ENCODE results near the gene ADAT3. TPM values are rescaled to one million over a fixed set of nuclear protein-coding genes. Genes with fewer than 3 reads are reported as not detected.
"Not testable (repeated sequence)": the region's sequence is repeated elsewhere in the genome, so short reads cannot be mapped to it uniquely, and the experiment has no call there.

Gene ADAT3
- total RNA-seq, 1 donor from 2014 or later = 8.4 TPM

GRCh38 chr19:1882089-1882785 lies 23.0 kb upstream of the ADAT3 start:
- Mint-ChIP-seq H3K4me3 (peak overlapping the region; percentile 99), H3K27ac (peak overlapping the region; percentile 99), H3K4me1 (ENCODE audit: low read depth) (peaks cover 28% of the 10 kb centered on the region), H3K27me3 (ENCODE audit: insufficient read depth) (no peaks in the 10 kb centered on the region), H3K36me3 (ENCODE audit: low read depth) (peaks cover 14% of the 10 kb centered on the region), H3K9me3 (no peaks in the 10 kb centered on the region)
- intact Hi-C loops (cut with micrococcal nuclease) = loop anchor here (1.0 kb wide), 2 partner anchors 15 to 18 kb away; no protein-coding TSS in a partner anchor
- DNase-seq (ENCODE audit: low spot score) = peak; percentile 74

GRCh38 chr19:1882786-1883692 lies 22.2 kb upstream of the ADAT3 start:
- intact Hi-C loops (cut with micrococcal nuclease) = loop anchor here (1.0 kb wide), 2 partner anchors 14 to 19 kb away; no protein-coding TSS in a partner anchor
- Mint-ChIP-seq H3K27ac (peak overlapping the region; percentile 99), H3K4me3 (peak overlapping the region; percentile 99), H3K36me3 (ENCODE audit: low read depth) (peaks cover 14% of the 10 kb centered on the region), H3K4me1 (ENCODE audit: low read depth) (peaks cover 28% of the 10 kb centered on the region), H3K9me3 (no peaks in the 10 kb centered on the region), H3K27me3 (ENCODE audit: insufficient read depth) (no peaks in the 10 kb centered on the region)
- no peak for DNase-seq (ENCODE audit: low spot score)

GRCh38 chr19:1883784-1884183 lies 21.4 kb upstream of the ADAT3 start:
- Mint-ChIP-seq H3K36me3 (ENCODE audit: low read depth) (peaks cover 14% of the 10 kb centered on the region), H3K4me3 (peak overlapping the region; percentile 99), H3K9me3 (no peaks in the 10 kb centered on the region), H3K27me3 (ENCODE audit: insufficient read depth) (no peaks in the 10 kb centered on the region), H3K27ac (peak overlapping the region; percentile 99), H3K4me1 (ENCODE audit: low read depth) (peaks cover 28% of the 10 kb centered on the region)
- intact Hi-C loops (cut with micrococcal nuclease) = loop anchor here (1.0 kb wide), 1 partner anchor 7 kb away; no protein-coding TSS in a partner anchor
- DNase-seq (ENCODE audit: low spot score) = no peak

GRCh38 chr19:1884291-1884718 lies 20.9 kb upstream of the ADAT3 start:
- Mint-ChIP-seq H3K27me3 (ENCODE audit: insufficient read depth) (no peaks in the 10 kb centered on the region), H3K4me3 (peak overlapping the region; percentile 99), H3K9me3 (no peaks in the 10 kb centered on the region), H3K27ac (peak overlapping the region; percentile 99), H3K36me3 (ENCODE audit: low read depth) (peaks cover 14% of the 10 kb centered on the region), H3K4me1 (ENCODE audit: low read depth) (peaks cover 28% of the 10 kb centered on the region)
- DNase-seq (ENCODE audit: low spot score) = peak; percentile 19
- intact Hi-C loops (cut with micrococcal nuclease) = loop anchor here (1.0 kb wide), 1 partner anchor 8 kb away; no protein-coding TSS in a partner anchor

DNA sequence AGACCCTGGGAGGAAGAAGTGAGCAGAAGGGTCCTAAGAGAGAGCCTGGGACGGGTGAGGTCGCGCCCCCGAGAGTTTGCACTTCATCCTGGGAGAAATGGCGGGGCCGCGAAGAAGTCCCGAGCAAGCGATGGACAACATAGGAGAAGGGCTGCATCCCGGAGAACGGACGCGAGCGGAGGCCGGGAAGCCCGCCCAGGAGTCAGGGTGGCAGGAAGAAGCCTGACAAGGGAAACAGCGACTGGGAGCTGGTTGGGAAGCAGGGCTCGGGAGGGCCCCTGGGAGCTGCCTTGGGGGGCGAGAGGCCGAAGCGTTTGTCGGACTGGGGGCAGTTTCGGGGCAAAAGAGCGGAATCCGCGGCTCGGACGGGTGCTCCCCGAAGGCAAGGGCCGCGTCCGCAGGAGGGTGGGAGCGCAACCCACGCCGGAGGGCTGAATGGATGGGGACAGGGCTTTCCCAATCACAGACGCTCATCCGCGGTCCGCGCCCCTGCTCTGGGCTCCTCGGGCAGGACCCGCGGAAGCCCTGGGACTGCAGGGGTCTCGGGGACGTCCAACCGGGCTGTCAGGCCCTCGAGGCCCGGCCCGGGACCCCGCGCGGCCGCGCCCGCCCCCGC lies 20.4 kb upstream of the ADAT3 start:
- H3K4me3 Mint-ChIP-seq = peak overlapping the region; percentile 99
- H3K27ac Mint-ChIP-seq = peak overlapping the region; percentile 99
- H3K9me3 Mint-ChIP-seq = no peaks in the 10 kb centered on the region
- intact Hi-C loops (cut with micrococcal nuclease) = loop anchor here (1.0 kb wide), 4 partner anchors 9 to 211 kb away; partner anchors contain the start of genes ADAT3, IZUMO4, MOB3A and REXO1
- H3K36me3 Mint-ChIP-seq (ENCODE audit: low read depth) = peaks cover 14% of the 10 kb centered on the region
- no peaks in the 10 kb centered on the region for H3K27me3 Mint-ChIP-seq (ENCODE audit: insufficient read depth)
- peaks cover 28% of the 10 kb centered on the region for H3K4me1 Mint-ChIP-seq (ENCODE audit: low read depth)
- no peak for DNase-seq (ENCODE audit: low spot score)

DNA sequence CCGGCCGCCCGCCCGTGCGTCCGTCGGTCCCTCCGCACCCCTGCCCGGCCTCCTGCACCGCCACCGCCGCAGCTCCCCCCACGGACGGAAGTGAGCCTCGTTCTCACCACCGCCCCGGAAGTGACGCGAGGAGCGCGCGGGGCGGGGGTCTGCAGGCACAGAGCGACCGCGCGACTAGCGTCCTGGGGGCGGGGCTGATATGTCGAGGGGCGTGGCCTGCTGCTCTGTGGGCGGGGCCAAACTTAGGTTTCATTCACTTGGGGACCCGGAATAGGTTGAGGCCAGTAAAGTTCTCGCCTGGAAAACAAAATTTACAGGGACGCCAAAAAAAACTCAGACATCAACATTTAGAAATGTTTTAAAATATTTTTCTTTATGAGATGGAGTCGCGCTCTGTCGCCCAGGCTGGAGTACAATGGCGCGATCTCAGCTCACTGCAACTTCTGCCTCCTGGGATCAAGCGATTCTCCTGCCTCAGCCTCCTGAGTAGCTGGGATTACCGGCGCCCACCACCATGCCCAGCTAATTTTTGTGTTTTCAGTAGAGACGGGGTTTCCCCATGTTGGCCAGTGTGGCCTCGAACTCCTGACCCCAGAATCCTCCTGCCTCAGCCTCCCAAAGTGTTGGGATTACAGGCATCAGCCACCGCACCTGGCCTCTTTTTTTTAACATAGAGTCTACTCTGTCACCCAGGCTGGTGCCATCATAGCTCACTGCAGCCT lies 19.6 kb upstream of the ADAT3 start, which contains the start of gene ABHD17A:
TSS of gene ABHD17A (minus strand) at position 99 of the 722 bp plus-strand sequence. CDS start 3,930 bp downstream, outside the sequence.
- H3K9me3 Mint-ChIP-seq; H3K27me3 Mint-ChIP-seq (ENCODE audit: insufficient read depth): not testable (repeated sequence)
- H3K36me3 Mint-ChIP-seq (ENCODE audit: low read depth) = peaks cover 14% of the 10 kb centered on the region
- H3K27ac Mint-ChIP-seq = peak within 1 kb of the TSS; percentile 99
- peak within 1 kb of the TSS; percentile 99 for H3K4me3 Mint-ChIP-seq
- intact Hi-C loops (cut with micrococcal nuclease) = loop anchor here (1.0 kb wide), 3 partner anchors 20 to 211 kb away; partner anchors contain the start of genes ADAT3, IZUMO4, MOB3A and REXO1
- DNase-seq (ENCODE audit: low spot score) = peak; percentile 90
- peaks cover 28% of the 10 kb centered on the region for H3K4me1 Mint-ChIP-seq (ENCODE audit: low read depth)

DNA sequence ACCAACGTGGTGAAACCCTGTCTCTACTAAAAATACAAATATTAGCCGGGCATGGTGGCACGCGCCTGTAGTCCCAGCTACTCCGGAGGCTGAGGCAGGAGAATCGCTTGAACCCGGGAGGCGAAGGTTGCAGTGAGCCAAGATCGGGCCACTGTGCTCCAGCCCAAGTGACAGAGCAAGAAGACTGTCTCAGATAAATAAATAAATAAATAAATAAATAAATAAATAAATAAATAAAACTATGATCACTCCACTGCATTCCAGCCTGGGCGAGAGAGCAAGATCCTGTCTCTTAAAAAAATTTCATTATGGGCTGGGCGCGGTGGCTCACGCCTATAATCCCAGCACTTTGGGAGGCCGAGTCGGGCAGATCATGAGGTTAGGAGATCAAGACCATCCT lies 18.8 kb upstream of the ADAT3 start:
- H3K27ac Mint-ChIP-seq; H3K9me3 Mint-ChIP-seq; DNase-seq (ENCODE audit: low spot score); intact Hi-C loops (cut with micrococcal nuclease); H3K27me3 Mint-ChIP-seq (ENCODE audit: insufficient read depth); H3K4me3 Mint-ChIP-seq: not testable (repeated sequence)
- Mint-ChIP-seq H3K36me3 (ENCODE audit: low read depth) (peaks cover 14% of the 10 kb centered on the region), H3K4me1 (ENCODE audit: low read depth) (peaks cover 28% of the 10 kb centered on the region)

GRCh38 chr19:1888385-1888784 lies 16.8 kb upstream of the ADAT3 start:
- no peak overlapping the region for H3K4me3 Mint-ChIP-seq
- peaks cover 13% of the 10 kb centered on the region for H3K4me1 Mint-ChIP-seq (ENCODE audit: low read depth)
- DNase-seq (ENCODE audit: low spot score) = no peak
- intact Hi-C loops (cut with micrococcal nuclease) = no loop called here
- no peaks in the 10 kb centered on the region for H3K27me3 Mint-ChIP-seq (ENCODE audit: insufficient read depth)
- H3K9me3 Mint-ChIP-seq = no peaks in the 10 kb centered on the region
- no peak overlapping the region for H3K27ac Mint-ChIP-seq
- H3K36me3 Mint-ChIP-seq (ENCODE audit: low read depth) = peaks cover 10% of the 10 kb centered on the region

DNA sequence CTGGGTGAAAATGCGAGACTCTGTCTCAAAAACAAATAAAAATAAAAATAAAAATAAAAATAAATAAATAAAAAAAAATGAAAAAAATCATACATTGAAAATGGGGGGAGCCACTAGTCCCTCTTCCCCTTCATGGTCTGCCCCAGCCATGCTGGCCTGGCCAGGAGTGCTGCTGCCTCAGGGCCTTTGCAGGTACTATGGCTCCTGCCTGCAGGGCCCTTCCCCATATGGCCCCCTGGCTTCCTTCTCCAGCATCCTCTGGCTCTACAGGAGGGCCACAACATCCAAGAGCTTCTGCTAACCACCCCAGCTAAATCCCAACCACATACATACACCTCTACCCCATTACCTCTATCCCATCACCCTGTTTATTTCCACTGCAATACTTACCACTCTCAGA lies 15.3 kb upstream of the ADAT3 start:
- no peaks in the 10 kb centered on the region for H3K36me3 Mint-ChIP-seq (ENCODE audit: low read depth)
- H3K4me3 Mint-ChIP-seq = no peak overlapping the region
- H3K4me1 Mint-ChIP-seq (ENCODE audit: low read depth) = peaks cover 4% of the 10 kb centered on the region
- H3K27me3 Mint-ChIP-seq (ENCODE audit: insufficient read depth) = no peaks in the 10 kb centered on the region
- H3K9me3 Mint-ChIP-seq = no peaks in the 10 kb centered on the region
- DNase-seq (ENCODE audit: low spot score) = no peak
- intact Hi-C loops (cut with micrococcal nuclease) = no loop called here
- no peak overlapping the region for H3K27ac Mint-ChIP-seq

- intact Hi-C loops (cut with micrococcal nuclease) = no loop called here
- no peak for DNase-seq (ENCODE audit: low spot score)
- peak overlapping the region; percentile 68 for H3K27ac Mint-ChIP-seq
- peaks cover 17% of the 10 kb centered on the region for H3K4me1 Mint-ChIP-seq (ENCODE audit: low read depth)
- no peaks in the 10 kb centered on the region for H3K9me3 Mint-ChIP-seq
- H3K4me3 Mint-ChIP-seq = peak overlapping the region; percentile 49
- H3K27me3 Mint-ChIP-seq (ENCODE audit: insufficient read depth) = peaks cover 1% of the 10 kb centered on the region
- H3K36me3 Mint-ChIP-seq (ENCODE audit: low read depth) = no peaks in the 10 kb centered on the region
Observed at GRCh38 chr19:1893791-1894190, 11.4 kb upstream of the ADAT3 start.

DNA sequence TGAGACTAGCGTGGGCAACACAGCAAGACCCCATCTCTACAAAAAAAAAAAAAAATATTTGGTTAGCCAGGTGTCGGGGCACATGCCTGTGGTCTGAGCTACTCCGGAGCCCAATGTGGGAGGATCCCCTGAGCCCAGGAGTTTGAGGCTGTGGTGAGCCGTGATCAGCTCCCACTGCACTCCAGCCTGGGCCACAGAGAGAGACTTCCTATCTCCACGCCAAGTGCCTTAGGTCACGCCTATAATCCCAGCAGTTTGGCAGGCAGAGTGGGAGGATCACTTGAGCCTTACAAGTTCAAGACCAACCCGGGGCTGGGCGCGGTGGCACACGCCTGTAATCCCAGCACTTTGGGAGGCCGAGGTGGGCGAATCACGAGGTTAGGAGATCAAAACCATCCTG lies 8.7 kb upstream of the ADAT3 start:
- Mint-ChIP-seq H3K4me3 (peak overlapping the region; percentile 51), H3K36me3 (ENCODE audit: low read depth) (no peaks in the 10 kb centered on the region), H3K9me3 (no peaks in the 10 kb centered on the region), H3K4me1 (ENCODE audit: low read depth) (peaks cover 17% of the 10 kb centered on the region), H3K27ac (peak overlapping the region; percentile 68), H3K27me3 (ENCODE audit: insufficient read depth) (peaks cover 1% of the 10 kb centered on the region)
- no peak for DNase-seq (ENCODE audit: low spot score)
- intact Hi-C loops (cut with micrococcal nuclease) = loop anchor here (2.0 kb wide), 1 partner anchor 164 kb away; no protein-coding TSS in a partner anchor

- Mint-ChIP-seq H3K9me3 (no peaks in the 10 kb centered on the region), H3K4me3 (no peak overlapping the region), H3K4me1 (ENCODE audit: low read depth) (peaks cover 31% of the 10 kb centered on the region), H3K36me3 (ENCODE audit: low read depth) (no peaks in the 10 kb centered on the region), H3K27ac (no peak overlapping the region), H3K27me3 (ENCODE audit: insufficient read depth) (no peaks in the 10 kb centered on the region)
- no peak for DNase-seq (ENCODE audit: low spot score)
- intact Hi-C loops (cut with micrococcal nuclease) = no loop called here
Observed at GRCh38 chr19:1901940-1902404, 3.2 kb upstream of the ADAT3 start.

Measured in activated T-helper 1 cell treated with anti-CD3 and anti-CD28 coated beads, Interleukin-12 subunit alpha, Interleukin-12 subunit beta, Interleukin-2, Interleukin-4 antibody, amounts not matched to agents 30 ng/mL and 10 ng/mL and 1 ng/mL, durations not matched to agents 14 hours and 24 hours and 36 hours (primary cell).